Neuronal stem cell (in vitro differentiated cells): Measurements from ENCODE around the gene BCDIN3D.

Experiments
- DNase-seq: peaks from one replicate; pipeline ENCODE4 v3.0.0-alpha.2; 2013; ENCODE audit warnings: low spot score
- H2AFZ ChIP-seq: one replicate; pipeline ENCODE4 v1.6.1; 2013; ENCODE audit warnings: mild to moderate bottlenecking, low read length, inconsistent platforms
- H2AK5ac ChIP-seq: 2 replicates; pipeline ENCODE4 v1.6.1; 2013; ENCODE audit warnings: low read depth, mild to moderate bottlenecking, inconsistent platforms, low read length, moderate library complexity, mixed read lengths
- H2BK120ac ChIP-seq: 2 replicates; pipeline ENCODE4 v1.6.1; 2013; ENCODE audit warnings: low read depth, mild to moderate bottlenecking, inconsistent platforms, low read length, moderate library complexity, mixed read lengths
- H2BK12ac ChIP-seq: one replicate; pipeline ENCODE4 v1.6.1; 2013; ENCODE audit warnings: low read length, inconsistent platforms
- H2BK15ac ChIP-seq: 2 replicates; pipeline ENCODE4 v1.6.1; 2013; ENCODE audit warnings: mild to moderate bottlenecking, low read length, inconsistent platforms, mixed read lengths
- H2BK5ac ChIP-seq: one replicate; pipeline ENCODE4 v1.6.1; 2013; ENCODE audit warnings: inconsistent platforms, mild to moderate bottlenecking, low read length, moderate library complexity
- H3K14ac ChIP-seq: one replicate; pipeline ENCODE4 v1.6.1; 2013; ENCODE audit warnings: low read length, inconsistent platforms
- H3K18ac ChIP-seq: 2 replicates; pipeline ENCODE4 v1.6.1; 2013; ENCODE audit warnings: low read length, inconsistent platforms
- H3K23ac ChIP-seq: 2 replicates; pipeline ENCODE4 v1.6.1; 2013; ENCODE audit warnings: low read depth, mild to moderate bottlenecking, mixed read lengths, low read length, inconsistent platforms; ENCODE audit not compliant: poor library complexity
- H3K27ac ChIP-seq: replicated peaks from 3 replicates; pipeline ENCODE4 v1.5.1; 2013; ENCODE audit warnings: low read length, inconsistent platforms
- H3K27me3 ChIP-seq, 3 experiments: 2 replicates each; pipeline ENCODE4 v1.6.1; 2013; ENCODE audit warnings: low read length in 3 of 3, mild to moderate bottlenecking in 2 of 3, inconsistent platforms in 1 of 3, low read depth in 1 of 3, mixed read lengths in 1 of 3, moderate library complexity in 1 of 3; ENCODE audit not compliant: control insufficient read depth in 3 of 3, insufficient read depth in 3 of 3
- H3K36me3 ChIP-seq, 2 donors: replicated peaks in 1 of 2; 2 replicates each; pipeline ENCODE4 v1.6.1; 2013; ENCODE audit warnings: low read length in 2 of 2; ENCODE audit not compliant: control insufficient read depth in 2 of 2, insufficient read depth in 2 of 2
- H3K4ac ChIP-seq: 2 replicates; pipeline ENCODE4 v1.6.1; 2013; ENCODE audit warnings: inconsistent platforms, mild to moderate bottlenecking, low read length, moderate library complexity
- H3K4me1 ChIP-seq, 2 donors: 1 replicate in 1 of 2; 2 replicates in 1 of 2; pipeline ENCODE4 v1.6.1; 2013; ENCODE audit warnings: low read length in 2 of 2, low read depth in 1 of 2; ENCODE audit not compliant: control insufficient read depth in 2 of 2, insufficient read depth in 1 of 2
- H3K4me2 ChIP-seq: one replicate; pipeline ENCODE4 v1.6.1; 2013; ENCODE audit warnings: mild to moderate bottlenecking, low read length, inconsistent platforms; ENCODE audit not compliant: insufficient read depth, poor library complexity, severe bottlenecking
- H3K4me3 ChIP-seq, 2 donors: 2 replicates each; pipeline ENCODE4 v1.5.1; 2013; ENCODE audit warnings: low read length in 2 of 2, mild to moderate bottlenecking in 2 of 2, inconsistent platforms in 1 of 2, moderate library complexity in 1 of 2
- H3K79me1 ChIP-seq: one replicate; pipeline ENCODE4 v1.6.1; 2013; ENCODE audit warnings: low read depth, mild to moderate bottlenecking, inconsistent platforms, low read length, moderate library complexity
- H3K9ac ChIP-seq: one replicate; pipeline ENCODE4 v1.6.1; 2013; ENCODE audit warnings: mild to moderate bottlenecking, low read depth, low read length, inconsistent platforms; ENCODE audit not compliant: poor library complexity
- H3K9me3 ChIP-seq, 2 donors: replicated peaks in 1 of 2; 2 replicates each; pipeline versions ENCODE3 to v1.6.1; 2013; ENCODE audit warnings: low read length in 2 of 2, mild to moderate bottlenecking in 2 of 2, inconsistent platforms in 1 of 2, low read depth in 1 of 2, mixed read lengths in 1 of 2, moderate library complexity in 1 of 2; ENCODE audit not compliant: control insufficient read depth in 2 of 2, insufficient read depth in 1 of 2
- H4K8ac ChIP-seq: one replicate; pipeline ENCODE4 v1.6.1; 2013; ENCODE audit warnings: low read depth, mild to moderate bottlenecking, inconsistent platforms, low read length, moderate library complexity
- H4K91ac ChIP-seq: one replicate; pipeline ENCODE4 v1.6.1; 2013; ENCODE audit warnings: low read length, low read depth, mild to moderate bottlenecking, inconsistent platforms; ENCODE audit not compliant: poor library complexity
- WGBS, 2 donors: extraction: QIAGEN DNeasy Blood & Tissue Kit; methylation state at CpG; one replicate each; pipeline ENCODE4 v1.1.7; 2013; ENCODE audit warnings: missing lambda C conversion rate in 2 of 2, mixed read lengths in 1 of 2; ENCODE audit not compliant: insufficient read length in 2 of 2, insufficient replicate concordance in 1 of 2; ENCODE audit errors: extremely low coverage in 2 of 2; 5-methylcytosine and 5-hydroxymethylcytosine counted together

BCDIN3D gene

DNA sequence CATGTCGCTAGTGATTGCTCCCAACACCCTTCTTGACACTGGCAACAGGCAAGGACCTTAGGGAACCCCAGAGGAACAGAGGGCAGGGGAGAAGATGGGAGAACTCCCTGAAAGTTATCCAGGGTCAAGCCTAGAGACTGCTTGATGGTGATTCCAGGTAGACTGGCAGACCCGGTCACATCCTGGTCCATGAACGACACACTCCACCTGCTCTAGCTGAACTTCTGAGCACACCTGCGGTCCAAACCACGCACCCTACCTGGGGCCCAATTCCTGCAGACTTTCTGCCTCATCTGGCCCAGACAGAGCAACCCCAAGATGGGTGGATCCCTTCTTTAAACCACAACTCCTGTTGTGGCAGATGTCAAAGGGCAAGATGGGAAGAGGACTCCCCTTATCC is 48.9 kb downstream of the BCDIN3D start:
- Histone ChIP-seq H3K4me1 (peaks cover 0 to 13% of the 10 kb centered on the region in 2 donors), H3K27me3 (no peaks in the 10 kb centered on the region), H3K14ac (no peak overlapping the region), H3K9me3 (no peaks in the 10 kb centered on the region), H2BK120ac (no peak overlapping the region), H3K27ac (no peak overlapping the region), H3K18ac (no peak overlapping the region), H3K4me3 (no peak overlapping the region), H3K9ac (no peak overlapping the region), H3K4me2 (no peak overlapping the region), H2BK5ac (no peak overlapping the region), H3K36me3 (peaks cover 19 to 88% of the 10 kb centered on the region in 2 donors), H2AK5ac (no peak overlapping the region), H3K79me1 (no peaks in the 10 kb centered on the region), H4K8ac (no peak overlapping the region), H3K23ac (no peak overlapping the region), H3K4ac (no peak overlapping the region), H2BK15ac (no peak overlapping the region), H4K91ac (no peak overlapping the region), H2BK12ac (no peak overlapping the region), H2AFZ (no peak overlapping the region)
- no CpG with 5 or more reads among the region's 5 CpGs for WGBS, 2 donors
- no peak for DNase-seq

- Histone ChIP-seq H3K4ac (no peak overlapping the region), H3K27me3 (no peaks in the 10 kb centered on the region), H2BK15ac (no peak overlapping the region), H2BK120ac (no peak overlapping the region), H4K8ac (no peak overlapping the region), H3K9ac (no peak overlapping the region), H3K27ac (no peak overlapping the region), H3K4me2 (no peak overlapping the region), H3K36me3 (peaks cover 19 to 84% of the 10 kb centered on the region in 2 donors), H3K18ac (no peak overlapping the region), H3K9me3 (no peaks in the 10 kb centered on the region), H4K91ac (no peak overlapping the region), H2AK5ac (no peak overlapping the region), H2BK5ac (no peak overlapping the region), H3K4me1 (peaks cover 0 to 11% of the 10 kb centered on the region in 2 donors), H3K23ac (no peak overlapping the region), H3K4me3 (no peak overlapping the region), H2AFZ (no peak overlapping the region), H3K79me1 (no peaks in the 10 kb centered on the region), H3K14ac (no peak overlapping the region), H2BK12ac (no peak overlapping the region)
- no CpG with 5 or more reads among the region's 9 CpGs for WGBS, 2 donors
- DNase-seq, result no peak
These were observed 49.3 kb downstream of the BCDIN3D start for GRCh38 chr12:49793620-49794019.

DNA sequence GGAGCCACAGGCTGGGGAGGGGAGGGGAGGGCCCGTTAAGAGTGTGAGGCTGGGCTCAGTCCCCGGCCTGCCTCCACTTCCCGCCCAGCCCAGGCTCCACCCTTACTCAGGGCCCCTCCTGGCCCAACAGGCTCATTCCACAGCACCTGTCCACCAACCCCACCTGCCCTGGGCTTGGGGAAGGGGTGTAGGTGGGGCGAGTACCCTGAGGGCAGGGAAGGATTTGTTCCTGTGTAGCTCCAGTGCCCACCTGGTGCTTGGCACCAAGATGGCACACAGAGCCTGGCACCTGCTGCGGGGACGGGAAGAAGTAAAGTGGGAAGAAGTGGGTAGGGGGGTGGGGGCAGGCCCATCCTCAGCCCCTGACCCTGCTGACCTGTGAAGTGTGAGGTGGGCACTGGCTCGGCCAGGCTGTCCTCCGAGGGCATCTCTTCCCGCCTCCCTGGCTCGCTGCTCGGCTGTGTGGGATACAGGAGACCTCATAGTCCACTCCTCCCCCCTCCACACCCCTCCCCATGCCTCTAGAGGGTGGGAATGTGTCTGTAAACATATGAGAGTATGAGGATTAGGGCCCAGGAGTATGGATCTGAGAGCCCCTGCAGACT is 49.8 kb downstream of the BCDIN3D start:
- H3K79me1 ChIP-seq, result no peaks in the 10 kb centered on the region
- peaks cover 0 to 11% of the 10 kb centered on the region in 2 donors for H3K4me1 ChIP-seq
- no peak overlapping the region for H3K14ac ChIP-seq
- no peaks in the 10 kb centered on the region for H3K27me3 ChIP-seq
- H3K9me3 ChIP-seq, result no peaks in the 10 kb centered on the region
- H4K91ac ChIP-seq, result no peak overlapping the region
- H3K36me3 ChIP-seq, result peaks cover 15 to 79% of the 10 kb centered on the region in 2 donors
- H2BK12ac ChIP-seq, result no peak overlapping the region
- H3K4me2 ChIP-seq, result no peak overlapping the region
- H2BK5ac ChIP-seq, result peak overlapping the region; percentile 11
- peak overlapping the region; percentile 13 for H3K18ac ChIP-seq
- no CpG with 5 or more reads among the region's 11 CpGs for WGBS, 2 donors
- no peak overlapping the region for H3K4me3 ChIP-seq
- no peak overlapping the region for H2AK5ac ChIP-seq
- H2BK15ac ChIP-seq, result no peak overlapping the region
- H2AFZ ChIP-seq, result no peak overlapping the region
- H3K23ac ChIP-seq, result peak overlapping the region; percentile 43
- no peak overlapping the region for H4K8ac ChIP-seq
- H3K4ac ChIP-seq, result no peak overlapping the region
- H3K9ac ChIP-seq, result no peak overlapping the region
- no peak overlapping the region for H2BK120ac ChIP-seq
- no peak for DNase-seq
- H3K27ac ChIP-seq, result no peak overlapping the region

DNA sequence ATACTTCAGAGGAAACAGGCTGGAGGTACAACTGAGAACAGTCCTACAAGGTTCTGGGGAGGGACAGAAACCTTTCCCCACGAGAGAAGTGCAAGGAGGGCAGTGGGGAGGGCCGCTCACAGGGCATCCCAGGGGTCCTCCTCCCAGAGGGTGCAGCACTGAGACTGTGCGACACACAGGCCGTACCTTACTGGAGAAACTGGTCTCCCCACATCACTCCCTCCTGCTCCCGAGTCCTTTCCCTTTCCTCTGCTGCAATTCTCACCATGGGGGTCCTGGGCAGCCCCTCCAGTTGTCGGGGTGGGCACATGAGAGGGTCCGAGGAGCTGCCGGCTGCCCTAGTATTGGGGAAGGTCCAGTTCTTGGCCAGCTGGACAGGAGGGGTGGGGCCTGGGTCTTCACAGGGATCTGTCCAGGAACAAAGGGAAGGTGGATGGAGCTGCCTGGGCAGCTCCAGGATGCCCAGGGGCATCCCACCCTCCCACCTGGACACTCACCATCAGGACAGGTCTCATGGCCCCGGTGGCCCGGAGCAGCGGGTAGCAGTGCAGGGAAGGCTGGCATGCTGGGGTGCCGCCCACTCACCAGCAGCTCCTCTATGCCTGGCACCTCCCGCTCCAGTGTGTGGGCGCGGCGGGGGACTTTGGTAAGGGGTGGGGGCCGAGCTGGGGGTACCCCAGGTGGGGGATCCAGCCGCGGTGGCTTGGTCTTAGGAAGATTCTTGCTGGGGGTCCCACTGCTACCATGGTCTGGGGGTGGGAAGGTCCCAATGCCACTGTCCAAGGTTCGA is 50.5 kb downstream of the BCDIN3D start:
- Histone ChIP-seq H2BK5ac (peak overlapping the region; percentile 53), H2AFZ (no peak overlapping the region), H3K4me2 (no peak overlapping the region), H3K18ac (peak overlapping the region; percentile 48), H4K8ac (peak overlapping the region; percentile 65), H3K9me3 (peaks cover 0 to 7% of the 10 kb centered on the region in 2 donors), H3K23ac (peak overlapping the region; percentile 85), H3K27ac (no peak overlapping the region), H2BK120ac (no peak overlapping the region), H3K9ac (peak overlapping the region; percentile 21), H4K91ac (no peak overlapping the region), H2BK15ac (no peak overlapping the region), H3K27me3 (no peaks in the 10 kb centered on the region), H3K36me3 (peaks cover 9 to 72% of the 10 kb centered on the region in 2 donors), H3K4ac (no peak overlapping the region), H2BK12ac (no peak overlapping the region), H3K4me3 (no peak overlapping the region), H3K4me1 (peaks cover 0 to 11% of the 10 kb centered on the region in 2 donors), H2AK5ac (no peak overlapping the region), H3K14ac (peak overlapping the region; percentile 31), H3K79me1 (no peaks in the 10 kb centered on the region)
- WGBS, 2 donors, result no CpG with 5 or more reads among the region's 20 CpGs
- DNase-seq, result no peak
